ENCODE results near the gene LGMN. TPM values are rescaled to one million over a fixed set of nuclear protein-coding genes. Genes with fewer than 3 reads are reported as not detected.

Gene LGMN
- total and polyA plus RNA-seq, 9 of the 15 experiments (the other 6 are each of a cell fraction or from before 2014, with no cell fraction given), result 0.05 to 1.4 (median 0.43) TPM; not detected in 2

DNA sequence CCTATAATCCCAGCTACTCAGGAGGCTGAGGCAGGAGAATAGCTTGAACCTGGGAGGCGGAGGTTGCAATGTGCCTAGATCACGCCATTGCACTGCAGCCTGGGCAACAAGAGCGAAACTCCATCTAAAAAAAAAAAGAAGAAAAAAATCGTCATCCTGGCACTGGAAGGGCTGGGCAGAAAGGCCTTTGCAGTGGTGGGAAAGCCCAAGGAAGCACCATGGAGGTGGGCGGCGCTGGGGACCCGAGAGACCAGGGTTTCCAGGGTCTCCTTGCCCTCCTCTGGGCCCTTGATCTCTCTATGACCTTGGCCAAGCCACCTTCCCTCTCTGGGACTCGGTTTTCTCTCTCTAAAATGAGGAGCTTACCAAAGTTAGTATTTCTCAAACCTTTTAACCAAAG, 65.4 kb downstream of the LGMN start:
- peaks cover 3% of the 10 kb centered on the region; the same call in 1 of the 2 replicates for H4K20me1 ChIP-seq (replicated peaks; ENCODE audit: control insufficient read depth, insufficient read depth, low read length)
- H3K4me1 ChIP-seq (replicated peaks in 1 of 2; ENCODE audit: control insufficient read depth in 2 of 2, insufficient read depth in 2 of 2, low read length in 2 of 2), result peaks cover 0 to 18% of the 10 kb centered on the region in 2 experiments; a peak in 2 of 5 replicates
- ATAC-seq (no peak), DNase-seq (ENCODE audit: extremely low read depth in 1 of 4, low spot score in 3 of 4) (no peak), FAIRE-seq (no peak)
- no peak overlapping the region for H3K4me3 ChIP-seq
- no peak overlapping the region for H3K4me2 ChIP-seq (ENCODE audit: insufficient read depth, low read length)
- no peak overlapping the region for H3K27ac ChIP-seq (ENCODE audit: extremely low read depth, low read depth, low read length)
- H3K36me3 ChIP-seq (ENCODE audit: control insufficient read depth, insufficient read depth, low read length), result no peaks in the 10 kb centered on the region
- H3K9ac ChIP-seq (ENCODE audit: insufficient read depth in 1 of 2, low read depth in 2 of 2, low read length in 2 of 2), result no peak overlapping the region
- ChIA-PET CTCF (ENCODE audit: low intra/inter-chr PET ratio) (no interaction called here), POLR2A (no interaction called here)
- no peaks in the 10 kb centered on the region for H3K79me2 ChIP-seq (ENCODE audit: control insufficient read depth, insufficient read depth, low read length)
- in situ Hi-C loops (cut with MboI) (no loop called here), intact Hi-C loops (cut with micrococcal nuclease) (no loop called here)
- H3K27me3 ChIP-seq (ENCODE audit: control insufficient read depth in 2 of 2, insufficient read depth in 2 of 2, low read length in 2 of 2), result no peaks in the 10 kb centered on the region
- no peaks in the 10 kb centered on the region for H3K9me3 ChIP-seq (replicated peaks; ENCODE audit: control insufficient read depth, insufficient read depth, low read depth, low read length)
- no peaks in the 10 kb centered on the region for H3K9me1 ChIP-seq (ENCODE audit: control insufficient read depth, insufficient read depth, low read length)
- BruUV-seq (replicated peaks), result no TSS peak
- WGBS (ENCODE audit: insufficient coverage, low coverage, missing lambda C conversion rate), result 0% methylated on average over 6 of the region's 8 CpGs
- H2AFZ ChIP-seq (ENCODE audit: low read depth, low read length), result no peak overlapping the region
- TF ChIP-seq, protein P1, sequence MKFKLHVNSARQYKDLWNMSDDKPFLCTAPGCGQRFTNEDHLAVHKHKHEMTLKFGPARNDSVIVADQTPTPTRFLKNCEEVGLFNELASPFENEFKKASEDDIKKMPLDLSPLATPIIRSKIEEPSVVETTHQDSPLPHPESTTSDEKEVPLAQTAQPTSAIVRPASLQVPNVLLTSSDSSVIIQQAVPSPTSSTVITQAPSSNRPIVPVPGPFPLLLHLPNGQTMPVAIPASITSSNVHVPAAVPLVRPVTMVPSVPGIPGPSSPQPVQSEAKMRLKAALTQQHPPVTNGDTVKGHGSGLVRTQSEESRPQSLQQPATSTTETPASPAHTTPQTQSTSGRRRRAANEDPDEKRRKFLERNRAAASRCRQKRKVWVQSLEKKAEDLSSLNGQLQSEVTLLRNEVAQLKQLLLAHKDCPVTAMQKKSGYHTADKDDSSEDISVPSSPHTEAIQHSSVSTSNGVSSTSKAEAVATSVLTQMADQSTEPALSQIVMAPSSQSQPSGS (CRISPR knock-in tag; IDR thresholded peaks at IDR 0.05), result no peak
- TF ChIP-seq THRAP3 (IDR thresholded peaks at IDR 0.05; ENCODE audit: borderline replicate concordance) (no peak), ZNF644 (tag; IDR thresholded peaks at IDR 0.05; ENCODE audit: low read depth) (no peak), JUNB (CRISPR knock-in tag; conservative IDR thresholded peaks at IDR 0.05) (no peak), PHB (CRISPR knock-in tag; IDR thresholded peaks at IDR 0.05) (no peak), ZNF133 (CRISPR knock-in tag; IDR thresholded peaks at IDR 0.05) (no peak), RFX7 (CRISPR knock-in tag; IDR thresholded peaks at IDR 0.05) (no peak), ZNF79 (CRISPR knock-in tag; IDR thresholded peaks at IDR 0.05; ENCODE audit: low read depth) (no peak), ZNF431 (CRISPR knock-in tag; IDR thresholded peaks at IDR 0.05) (no peak), STAG1 (CRISPR knock-in tag; IDR thresholded peaks at IDR 0.05; ENCODE audit: borderline replicate concordance) (no peak), NR2C1 (IDR thresholded peaks at IDR 0.05) (no peak), NR2C1 (tag; IDR thresholded peaks at IDR 0.05) (no peak), RNF2 (IDR thresholded peaks at IDR 0.05) (no peak), CBX2 (IDR thresholded peaks at IDR 0.05; ENCODE audit: insufficient read depth, low read length, poor library complexity, severe bottlenecking) (no peak)
- TF ChIP-seq, protein P2, sequence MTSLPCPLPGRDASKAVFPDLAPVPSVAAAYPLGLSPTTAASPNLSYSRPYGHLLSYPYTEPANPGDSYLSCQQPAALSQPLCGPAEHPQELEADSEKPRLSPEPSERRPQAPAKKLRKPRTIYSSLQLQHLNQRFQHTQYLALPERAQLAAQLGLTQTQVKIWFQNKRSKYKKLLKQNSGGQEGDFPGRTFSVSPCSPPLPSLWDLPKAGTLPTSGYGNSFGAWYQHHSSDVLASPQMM (CRISPR knock-in tag; IDR thresholded peaks at IDR 0.05), result no peak
- TF ChIP-seq, protein P3, sequence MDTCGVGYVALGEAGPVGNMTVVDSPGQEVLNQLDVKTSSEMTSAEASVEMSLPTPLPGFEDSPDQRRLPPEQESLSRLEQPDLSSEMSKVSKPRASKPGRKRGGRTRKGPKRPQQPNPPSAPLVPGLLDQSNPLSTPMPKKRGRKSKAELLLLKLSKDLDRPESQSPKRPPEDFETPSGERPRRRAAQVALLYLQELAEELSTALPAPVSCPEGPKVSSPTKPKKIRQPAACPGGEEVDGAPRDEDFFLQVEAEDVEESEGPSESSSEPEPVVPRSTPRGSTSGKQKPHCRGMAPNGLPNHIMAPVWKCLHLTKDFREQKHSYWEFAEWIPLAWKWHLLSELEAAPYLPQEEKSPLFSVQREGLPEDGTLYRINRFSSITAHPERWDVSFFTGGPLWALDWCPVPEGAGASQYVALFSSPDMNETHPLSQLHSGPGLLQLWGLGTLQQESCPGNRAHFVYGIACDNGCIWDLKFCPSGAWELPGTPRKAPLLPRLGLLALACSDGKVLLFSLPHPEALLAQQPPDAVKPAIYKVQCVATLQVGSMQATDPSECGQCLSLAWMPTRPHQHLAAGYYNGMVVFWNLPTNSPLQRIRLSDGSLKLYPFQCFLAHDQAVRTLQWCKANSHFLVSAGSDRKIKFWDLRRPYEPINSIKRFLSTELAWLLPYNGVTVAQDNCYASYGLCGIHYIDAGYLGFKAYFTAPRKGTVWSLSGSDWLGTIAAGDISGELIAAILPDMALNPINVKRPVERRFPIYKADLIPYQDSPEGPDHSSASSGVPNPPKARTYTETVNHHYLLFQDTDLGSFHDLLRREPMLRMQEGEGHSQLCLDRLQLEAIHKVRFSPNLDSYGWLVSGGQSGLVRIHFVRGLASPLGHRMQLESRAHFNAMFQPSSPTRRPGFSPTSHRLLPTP (IDR thresholded peaks at IDR 0.05; ENCODE audit: borderline replicate concordance, extremely low read depth, insufficient read length), result no peak
- TF ChIP-seq, protein P4, sequence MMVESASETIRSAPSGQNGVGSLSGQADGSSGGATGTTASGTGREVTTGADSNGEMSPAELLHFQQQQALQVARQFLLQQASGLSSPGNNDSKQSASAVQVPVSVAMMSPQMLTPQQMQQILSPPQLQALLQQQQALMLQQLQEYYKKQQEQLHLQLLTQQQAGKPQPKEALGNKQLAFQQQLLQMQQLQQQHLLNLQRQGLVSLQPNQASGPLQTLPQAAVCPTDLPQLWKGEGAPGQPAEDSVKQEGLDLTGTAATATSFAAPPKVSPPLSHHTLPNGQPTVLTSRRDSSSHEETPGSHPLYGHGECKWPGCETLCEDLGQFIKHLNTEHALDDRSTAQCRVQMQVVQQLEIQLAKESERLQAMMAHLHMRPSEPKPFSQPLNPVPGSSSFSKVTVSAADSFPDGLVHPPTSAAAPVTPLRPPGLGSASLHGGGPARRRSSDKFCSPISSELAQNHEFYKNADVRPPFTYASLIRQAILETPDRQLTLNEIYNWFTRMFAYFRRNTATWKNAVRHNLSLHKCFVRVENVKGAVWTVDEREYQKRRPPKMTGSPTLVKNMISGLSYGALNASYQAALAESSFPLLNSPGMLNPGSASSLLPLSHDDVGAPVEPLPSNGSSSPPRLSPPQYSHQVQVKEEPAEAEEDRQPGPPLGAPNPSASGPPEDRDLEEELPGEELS (CRISPR knock-in tag; IDR thresholded peaks at IDR 0.05; ENCODE audit: borderline replicate concordance), result no peak
